ENCODE results near the gene RFNG. TPM values are rescaled to one million over a fixed set of nuclear protein-coding genes. Genes with fewer than 3 reads are reported as not detected.
"Not testable (repeated sequence)": the region's sequence is repeated elsewhere in the genome, so short reads cannot be mapped to it uniquely, and the experiment has no call there.

Gene RFNG
- total RNA-seq, 1 experiment from 2014 or later: 37.9 TPM

DNA sequence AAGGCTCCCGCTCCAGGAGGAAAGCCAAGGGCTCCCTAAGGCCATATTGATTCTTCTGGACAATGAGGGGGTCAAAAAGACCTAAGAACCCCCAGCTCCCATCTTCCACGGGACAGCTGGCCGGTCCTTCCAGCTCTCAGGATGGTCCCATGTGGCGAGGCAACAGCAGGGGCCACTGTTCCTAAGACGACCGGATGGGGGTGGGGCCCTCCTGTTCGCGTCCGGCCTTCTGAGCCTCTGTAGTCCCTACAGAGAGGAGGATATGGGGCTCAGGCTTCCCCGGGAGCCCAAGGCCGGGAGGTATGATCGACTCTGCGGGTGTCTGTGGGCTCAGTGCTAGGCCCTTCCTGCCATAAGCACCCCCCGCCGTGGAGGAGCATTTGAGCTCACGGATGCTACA is 8.1 kb downstream of the RFNG start:
- intact Hi-C loops (cut with micrococcal nuclease): no loop called here
- ChIA-PET POLR2A (no interaction called here), CTCF (no interaction called here)
- no peak for DNase-seq (ENCODE audit: unreplicated experiment)
- Mint-ChIP-seq H3K27me3 (ENCODE audit: insufficient read depth, unreplicated experiment) (no peaks in the 10 kb centered on the region), H3K9me3 (ENCODE audit: unreplicated experiment) (no peaks in the 10 kb centered on the region), H3K4me1 (ENCODE audit: insufficient read depth, unreplicated experiment) (peaks cover 8% of the 10 kb centered on the region), H3K27ac (ENCODE audit: low read depth, unreplicated experiment) (no peak overlapping the region), H3K36me3 (ENCODE audit: insufficient read depth, unreplicated experiment) (peaks cover 19% of the 10 kb centered on the region), H3K4me3 (ENCODE audit: unreplicated experiment) (no peak overlapping the region)
- BruUV-seq (replicated peaks): no TSS peak
- TF ChIP-seq CTCF (IDR thresholded peaks at IDR 0.05; ENCODE audit: unreplicated experiment): no peak

- no peaks in the 10 kb centered on the region for H3K9me3 Mint-ChIP-seq (ENCODE audit: unreplicated experiment)
- H3K27me3 Mint-ChIP-seq (ENCODE audit: insufficient read depth, unreplicated experiment): no peaks in the 10 kb centered on the region
- no peak overlapping the region for H3K27ac Mint-ChIP-seq (ENCODE audit: low read depth, unreplicated experiment)
- ChIA-PET POLR2A (no interaction called here), CTCF (interaction anchor here (0.5 kb wide), 1 partner anchor 112 kb away, joined by 4 read pairs; no protein-coding TSS in a partner anchor)
- no peak for DNase-seq (ENCODE audit: unreplicated experiment)
- H3K36me3 Mint-ChIP-seq (ENCODE audit: insufficient read depth, unreplicated experiment): peaks cover 16% of the 10 kb centered on the region
- no peak overlapping the region for H3K4me3 Mint-ChIP-seq (ENCODE audit: unreplicated experiment)
- intact Hi-C loops (cut with micrococcal nuclease): no loop called here
- no peak for TF ChIP-seq CTCF (IDR thresholded peaks at IDR 0.05; ENCODE audit: unreplicated experiment)
- H3K4me1 Mint-ChIP-seq (ENCODE audit: insufficient read depth, unreplicated experiment): peaks cover 8% of the 10 kb centered on the region
- BruUV-seq (replicated peaks): no TSS peak
These were observed 9.0 kb downstream of the RFNG start for GRCh38 chr17:82042649-82043048.

- Mint-ChIP-seq H3K27me3 (ENCODE audit: insufficient read depth, unreplicated experiment) (no peaks in the 10 kb centered on the region), H3K4me1 (ENCODE audit: insufficient read depth, unreplicated experiment) (peaks cover 8% of the 10 kb centered on the region), H3K4me3 (ENCODE audit: unreplicated experiment) (no peak overlapping the region), H3K27ac (ENCODE audit: low read depth, unreplicated experiment) (no peak overlapping the region), H3K36me3 (ENCODE audit: insufficient read depth, unreplicated experiment) (peaks cover 8% of the 10 kb centered on the region), H3K9me3 (ENCODE audit: unreplicated experiment) (no peaks in the 10 kb centered on the region)
- no peak for DNase-seq (ENCODE audit: unreplicated experiment)
- intact Hi-C loops (cut with micrococcal nuclease): no loop called here
- ChIA-PET POLR2A (interaction anchor here (0.7 to 1.2 kb wide), 4 partner anchors 9 to 24 kb away, joined by 3 to 8 read pairs (median 3); partner anchors contain the start of gene DUS1L), CTCF (interaction anchor here (0.6 to 0.7 kb wide), 3 partner anchors 69 to 272 kb away, joined by 3 to 5 read pairs (median 3); no protein-coding TSS in a partner anchor)
- TF ChIP-seq CTCF (IDR thresholded peaks at IDR 0.05; ENCODE audit: unreplicated experiment): no peak
- no TSS peak for BruUV-seq (replicated peaks)
These were observed 10.3 kb downstream of the RFNG start for GRCh38 chr17:82041144-82041814.

DNA sequence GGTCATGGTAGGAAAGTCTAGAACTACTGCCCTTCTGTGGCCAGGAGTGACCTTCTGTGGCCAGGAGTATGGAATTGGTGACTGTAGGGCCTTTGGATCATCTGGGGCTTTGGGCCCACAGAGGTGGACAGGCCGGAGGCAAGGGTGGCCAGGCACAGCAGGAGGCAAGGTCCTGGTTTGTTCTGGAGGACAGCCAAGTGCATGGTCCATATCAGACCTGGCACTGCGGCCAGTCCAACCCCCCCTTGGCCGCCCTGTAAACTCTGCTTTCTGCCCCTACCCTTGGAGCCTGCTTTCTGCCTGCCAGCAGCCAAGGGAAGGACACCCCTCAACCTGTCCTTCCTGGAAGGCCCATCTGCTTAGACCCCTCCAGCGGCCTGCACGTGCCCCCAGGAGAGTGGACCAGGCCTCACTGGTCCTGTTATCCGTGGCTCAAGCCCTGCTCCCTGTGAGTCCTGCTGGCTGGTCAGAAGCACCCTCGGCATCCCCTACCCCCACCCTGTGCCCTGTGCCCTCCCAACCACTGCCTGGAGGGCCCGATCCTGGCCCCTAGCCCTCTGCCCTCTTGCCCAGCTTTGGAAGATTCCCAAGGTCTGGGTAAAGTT is 11.8 kb downstream of the RFNG start:
- H3K27me3 Mint-ChIP-seq (ENCODE audit: insufficient read depth, unreplicated experiment): no peaks in the 10 kb centered on the region
- H3K27ac Mint-ChIP-seq (ENCODE audit: low read depth, unreplicated experiment): no peak overlapping the region
- peaks cover 8% of the 10 kb centered on the region for H3K4me1 Mint-ChIP-seq (ENCODE audit: insufficient read depth, unreplicated experiment)
- no peaks in the 10 kb centered on the region for H3K9me3 Mint-ChIP-seq (ENCODE audit: unreplicated experiment)
- BruUV-seq (replicated peaks): no TSS peak
- intact Hi-C loops (cut with micrococcal nuclease): loop anchor here (10.0 kb wide), 2 partner anchors 55 to 205 kb away; partner anchors contain the start of gene FASN
- DNase-seq (ENCODE audit: unreplicated experiment): no peak
- TF ChIP-seq CTCF (IDR thresholded peaks at IDR 0.05; ENCODE audit: unreplicated experiment): no peak
- H3K36me3 Mint-ChIP-seq (ENCODE audit: insufficient read depth, unreplicated experiment): peaks cover 6% of the 10 kb centered on the region
- POLR2A ChIA-PET: interaction anchor here (0.6 kb wide), 1 partner anchor 56 kb away, joined by 3 read pairs; no protein-coding TSS in a partner anchor
- CTCF ChIA-PET: interaction anchor here (0.6 kb wide), 2 partner anchors 97 to 238 kb away, joined by 3 read pairs; no protein-coding TSS in a partner anchor
- no peak overlapping the region for H3K4me3 Mint-ChIP-seq (ENCODE audit: unreplicated experiment)

DNA sequence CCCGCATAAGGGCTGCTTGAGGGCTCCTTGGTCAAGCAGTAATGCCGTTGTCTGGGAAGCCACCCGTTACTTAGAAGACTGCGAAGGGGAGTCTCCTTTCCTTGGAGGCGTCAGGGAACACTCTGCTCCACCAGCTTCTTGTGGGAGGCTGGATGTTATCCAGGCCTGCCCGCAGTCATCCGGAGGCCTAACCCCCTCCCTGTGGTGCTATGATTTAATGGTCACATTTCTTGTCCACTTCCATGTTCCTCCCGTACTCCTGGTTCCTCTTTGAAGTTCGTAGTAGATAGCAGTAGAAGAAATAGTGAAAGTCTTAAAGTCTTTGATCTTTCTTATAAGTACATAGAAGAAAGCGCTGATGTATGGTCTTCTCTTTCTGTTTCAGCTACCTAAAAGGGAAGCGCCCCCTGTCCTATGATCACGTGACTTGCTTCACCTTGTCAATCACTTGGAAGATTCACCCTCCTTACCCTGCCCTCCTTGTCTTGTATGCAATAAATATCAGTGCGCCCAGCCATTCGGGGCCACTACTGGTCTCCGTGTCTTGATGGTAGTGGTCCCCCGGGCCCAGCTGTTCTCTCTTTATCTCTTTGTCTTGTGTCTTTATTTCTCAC is 12.7 kb downstream of the RFNG start:
- not testable (repeated sequence) for DNase-seq (ENCODE audit: unreplicated experiment); H3K4me3 Mint-ChIP-seq (ENCODE audit: unreplicated experiment)
- POLR2A ChIA-PET: interaction anchor here (1.5 to 1.9 kb wide), 3 partner anchors 9 to 16 kb away, joined by 6 to 19 read pairs (median 6); partner anchors contain the start of genes CENPX, GPS1 and LRRC45

More for the DNA sequence above, 12.7 kb downstream of the RFNG start:
- not testable (repeated sequence) for H3K4me1 Mint-ChIP-seq (ENCODE audit: insufficient read depth, unreplicated experiment); H3K27me3 Mint-ChIP-seq (ENCODE audit: insufficient read depth, unreplicated experiment); H3K36me3 Mint-ChIP-seq (ENCODE audit: insufficient read depth, unreplicated experiment); H3K9me3 Mint-ChIP-seq (ENCODE audit: unreplicated experiment); BruUV-seq (replicated peaks); H3K27ac Mint-ChIP-seq (ENCODE audit: low read depth, unreplicated experiment)
- intact Hi-C loops (cut with micrococcal nuclease): loop anchor here (10.0 kb wide), 2 partner anchors 56 to 206 kb away; partner anchors contain the start of gene FASN
- CTCF ChIA-PET: interaction anchor here (0.6 to 1.7 kb wide), 2 partner anchors 18 to 239 kb away, joined by 3 to 11 read pairs; no protein-coding TSS in a partner anchor
